ENCODE measurements around the gene ATL2.
"Not testable (repeated sequence)": the region's sequence is repeated elsewhere in the genome, so short reads cannot be mapped to it uniquely, and the experiment has no call there.

Gene ATL2

DNA sequence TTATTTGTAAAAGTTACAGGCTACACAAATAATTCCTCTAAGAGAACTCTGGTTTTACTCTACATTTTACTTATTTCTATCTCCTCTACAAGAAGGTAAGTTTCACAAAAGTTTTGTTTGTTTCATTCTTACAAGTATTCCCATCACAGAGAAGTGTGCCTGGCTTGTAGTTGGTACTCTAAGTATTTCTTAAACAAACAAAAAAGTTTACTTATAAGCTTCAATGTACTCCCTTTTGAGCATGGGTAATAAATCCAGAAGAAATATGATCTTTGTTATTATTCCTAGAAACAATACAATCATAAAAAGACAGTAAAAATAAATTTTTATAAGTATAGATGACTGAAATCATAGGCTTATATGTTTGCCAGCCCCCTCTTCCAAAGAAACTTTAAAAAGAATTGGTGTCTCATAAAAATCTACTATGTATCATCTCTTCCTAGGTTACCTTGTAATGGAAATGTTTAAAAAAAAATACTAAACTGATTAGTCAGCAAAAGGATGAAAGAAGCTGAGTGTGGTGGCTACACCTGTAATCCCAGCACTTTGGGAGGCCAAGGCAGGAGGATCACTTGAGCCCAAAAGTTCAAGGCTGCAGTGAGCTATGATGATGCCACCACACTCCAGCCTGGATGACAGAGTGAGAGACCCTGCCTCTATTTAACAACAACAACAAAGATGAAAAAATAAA lies 54.7 kb downstream of the ATL2 start:
- no peak for DNase-seq

DNA sequence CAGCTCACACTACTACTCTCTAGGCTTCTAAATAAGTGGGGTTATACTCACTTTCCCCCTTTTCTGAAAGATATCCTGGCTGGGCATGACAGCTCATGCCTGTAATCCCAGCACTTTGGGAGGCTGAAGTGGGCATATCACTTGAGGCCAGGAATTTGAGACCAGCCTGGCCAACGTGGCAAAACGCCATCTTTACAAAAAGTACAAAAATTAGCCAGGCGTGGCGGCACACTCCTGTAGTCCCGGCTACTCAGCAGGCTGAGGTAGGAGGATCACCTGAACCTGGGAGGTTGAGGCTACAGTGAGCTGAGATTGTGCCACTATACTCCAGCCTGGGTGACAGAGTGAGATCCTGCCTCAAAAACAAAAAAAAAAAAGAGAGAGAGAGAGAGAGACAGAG lies 57.8 kb downstream of the ATL2 start:
- not testable (repeated sequence) for DNase-seq

DNA sequence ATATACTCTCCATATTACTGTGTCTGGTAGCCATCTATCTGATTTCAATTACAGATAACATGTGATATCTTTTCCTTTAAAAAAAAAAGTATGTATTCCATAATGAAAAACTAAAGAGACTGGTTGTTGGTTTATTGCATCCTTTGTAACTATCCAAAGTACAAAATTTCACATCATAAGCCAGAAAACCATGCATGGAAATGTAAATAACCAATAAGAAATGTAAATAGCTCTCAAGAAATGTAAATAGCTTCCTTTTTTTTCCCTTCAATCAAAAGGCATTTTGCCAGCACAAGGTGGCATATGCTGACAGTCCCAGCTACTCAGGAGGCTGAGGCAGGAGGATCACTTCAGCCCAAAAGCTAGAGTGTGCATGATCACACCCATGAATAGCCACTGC lies 59.3 kb downstream of the ATL2 start:
- no peak for DNase-seq

DNA sequence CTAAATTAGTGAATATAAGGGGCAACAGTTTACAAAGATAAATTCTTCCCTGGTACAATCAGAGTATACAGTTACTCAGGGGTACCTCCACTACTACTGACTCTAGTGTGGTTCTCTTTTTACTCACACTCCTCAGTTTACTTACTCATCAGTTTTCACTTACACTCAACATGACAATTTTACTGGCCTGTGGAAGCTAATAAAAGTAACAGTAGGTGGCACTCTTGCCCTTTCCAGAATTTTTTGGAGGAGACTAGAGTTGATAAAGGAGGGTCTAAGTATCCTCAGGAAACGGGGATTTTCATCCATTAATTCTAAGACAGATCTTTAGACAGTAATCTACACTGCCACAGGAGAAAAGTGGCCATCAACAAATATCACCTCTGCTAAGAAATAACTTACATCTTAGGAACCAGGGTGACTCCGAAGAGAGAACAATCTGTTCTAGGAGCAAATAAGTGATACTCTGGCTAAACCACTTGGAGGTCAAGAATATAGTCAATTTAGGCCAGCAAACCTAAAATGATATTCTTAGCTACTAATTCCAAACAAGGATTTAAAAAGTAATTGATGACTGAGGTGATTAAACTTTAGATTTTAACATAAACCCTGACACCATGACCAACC lies 61.3 kb downstream of the ATL2 start:
- no peak for DNase-seq

DNA sequence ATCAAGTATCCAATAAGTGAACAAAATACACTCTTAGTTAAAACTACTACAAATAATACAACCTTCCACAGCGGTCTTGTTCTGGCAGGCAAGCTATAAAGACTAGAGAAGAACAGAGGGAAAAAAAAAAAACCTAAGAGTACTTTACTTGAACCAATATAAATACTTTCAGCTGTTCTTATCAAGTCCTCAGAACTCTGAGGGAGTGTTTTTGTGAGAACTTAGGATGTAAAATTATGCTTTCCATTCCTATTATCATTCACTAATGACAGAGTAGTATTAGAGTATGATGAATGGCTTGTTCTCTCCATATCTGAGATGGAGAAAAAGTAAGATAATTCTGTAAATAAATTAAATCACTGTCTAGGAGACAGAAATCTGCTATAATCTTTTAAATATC lies 68.3 kb downstream of the ATL2 start:
- no peak for DNase-seq

DNA sequence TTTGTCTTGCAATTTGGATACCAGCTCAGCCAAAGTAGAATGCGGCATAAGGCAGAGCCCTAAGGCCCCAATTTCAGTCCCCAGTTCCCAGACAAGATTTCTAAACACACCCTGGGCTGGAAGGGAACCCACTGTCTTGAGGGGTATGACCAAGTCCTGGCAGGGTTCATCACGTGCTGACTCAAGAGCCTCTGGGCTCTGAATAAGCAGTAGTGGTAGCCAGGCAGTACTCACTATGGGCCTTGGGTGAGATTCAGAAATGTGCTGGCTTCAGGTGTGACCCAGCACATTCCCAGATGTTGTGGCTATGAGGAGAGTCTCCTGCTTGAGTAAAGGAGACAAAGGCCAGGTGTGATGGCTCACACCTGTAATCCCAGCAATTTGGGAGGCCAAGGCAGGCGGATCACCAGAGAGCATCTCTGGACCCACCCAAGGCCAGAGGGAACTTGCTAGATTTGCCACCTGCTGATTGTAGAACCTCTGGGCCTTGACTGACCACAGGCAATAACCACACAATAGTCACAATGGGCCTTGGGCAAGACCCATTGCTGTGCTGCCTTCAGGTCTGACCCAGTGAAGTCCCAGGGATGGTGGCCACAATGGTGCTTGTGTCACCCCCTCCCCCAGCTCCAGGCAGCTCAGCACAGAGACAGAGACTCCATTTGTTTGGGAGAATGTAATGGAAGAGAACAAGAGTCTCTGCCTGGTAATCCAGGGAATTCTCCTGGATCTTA lies 74.9 kb downstream of the ATL2 start:
- DNase-seq = no peak

DNA sequence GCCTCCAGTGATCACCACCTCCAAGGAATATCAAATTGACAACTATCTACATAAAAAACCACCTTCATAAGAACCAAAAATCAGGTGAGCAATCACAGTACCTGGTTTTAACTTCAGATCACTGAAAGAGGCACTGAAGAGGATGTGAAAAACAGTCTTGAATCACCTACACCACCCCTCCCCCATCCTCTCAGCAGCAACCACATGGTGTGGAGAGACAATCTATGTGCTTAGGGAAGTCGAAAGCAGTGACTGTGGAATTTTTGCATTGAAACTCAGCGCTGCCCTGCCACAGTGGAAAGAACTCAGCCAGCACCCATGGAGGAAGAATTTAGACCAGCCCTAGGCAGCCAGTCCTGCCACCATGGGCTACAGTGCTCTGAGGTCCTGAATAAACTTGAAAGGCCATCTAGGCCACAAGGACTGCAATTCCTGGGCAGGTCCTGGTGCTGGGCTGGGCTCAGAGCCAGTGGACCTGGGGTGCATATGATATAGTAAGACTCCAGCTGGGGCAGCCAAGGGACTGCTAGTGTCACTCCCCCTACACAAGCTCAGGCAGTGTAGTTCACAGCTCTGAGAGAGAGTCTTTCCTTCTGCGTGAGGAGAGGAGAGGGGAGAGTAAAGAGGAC lies 75.6 kb downstream of the ATL2 start:
- DNase-seq = no peak

DNA sequence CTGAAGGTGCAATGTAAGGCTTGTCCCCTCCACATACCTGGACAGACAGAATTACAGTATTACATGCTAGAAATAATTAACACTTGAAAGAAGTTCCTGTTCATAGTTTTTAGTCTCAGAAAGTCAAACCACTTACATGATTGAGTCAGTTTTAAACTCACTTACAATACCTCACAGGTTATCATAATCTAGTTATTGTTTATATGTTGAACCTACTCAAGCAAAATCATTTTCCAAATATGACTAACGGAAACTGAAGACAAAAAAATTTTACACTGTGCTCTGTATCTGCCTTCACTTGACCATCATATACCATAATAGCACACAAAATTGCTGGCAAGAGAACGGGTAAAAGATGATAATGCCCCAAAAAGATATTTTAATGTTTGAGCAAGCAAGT lies 78.5 kb downstream of the ATL2 start:
- DNase-seq = no peak

DNA sequence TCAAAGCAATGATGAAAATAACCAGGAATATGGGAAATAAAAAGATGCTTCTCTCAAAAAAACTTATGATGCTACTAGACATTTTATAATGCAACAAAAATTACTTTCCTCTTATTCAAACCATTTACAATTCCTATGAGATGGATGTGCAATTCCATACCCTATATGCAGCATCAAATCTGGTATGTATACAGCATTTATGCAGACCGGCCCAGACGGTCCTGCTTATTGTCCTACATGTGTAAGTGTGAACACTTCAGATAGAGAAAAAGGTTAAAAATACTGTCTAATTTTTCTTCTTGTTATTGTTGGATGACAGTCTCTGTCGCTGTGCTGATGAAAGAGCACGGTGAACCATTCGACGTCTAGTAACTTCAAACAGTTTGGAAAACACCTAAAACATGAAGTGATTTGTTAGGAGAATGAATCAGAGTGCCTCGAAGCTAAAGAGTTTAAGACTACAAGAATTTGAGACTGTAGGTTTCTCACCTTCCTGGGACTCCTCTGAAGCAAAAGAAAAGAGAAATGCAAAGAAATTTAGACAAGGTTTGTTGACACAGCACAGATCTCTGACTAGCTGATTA lies 80.8 kb downstream of the ATL2 start:
- DNase-seq = no peak

DNA sequence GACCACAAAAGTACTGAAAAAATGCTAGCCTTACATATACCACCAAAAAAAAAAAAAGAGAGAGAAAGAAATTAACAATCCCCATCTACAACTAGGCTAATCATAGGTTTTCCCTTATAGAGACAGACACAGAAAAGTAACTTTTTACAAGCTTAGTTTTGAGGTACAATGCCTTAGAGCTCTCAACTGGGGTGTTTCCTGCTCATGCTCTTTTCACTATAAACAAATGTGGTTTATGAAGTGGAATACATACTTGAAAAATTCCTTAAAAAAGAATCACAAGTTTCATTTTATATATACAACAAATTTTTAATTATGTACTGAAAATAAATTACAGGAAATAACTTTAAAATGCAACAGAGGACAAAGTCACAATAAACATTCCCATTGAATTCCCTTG lies 82.5 kb downstream of the ATL2 start:
- DNase-seq = no peak

DNA sequence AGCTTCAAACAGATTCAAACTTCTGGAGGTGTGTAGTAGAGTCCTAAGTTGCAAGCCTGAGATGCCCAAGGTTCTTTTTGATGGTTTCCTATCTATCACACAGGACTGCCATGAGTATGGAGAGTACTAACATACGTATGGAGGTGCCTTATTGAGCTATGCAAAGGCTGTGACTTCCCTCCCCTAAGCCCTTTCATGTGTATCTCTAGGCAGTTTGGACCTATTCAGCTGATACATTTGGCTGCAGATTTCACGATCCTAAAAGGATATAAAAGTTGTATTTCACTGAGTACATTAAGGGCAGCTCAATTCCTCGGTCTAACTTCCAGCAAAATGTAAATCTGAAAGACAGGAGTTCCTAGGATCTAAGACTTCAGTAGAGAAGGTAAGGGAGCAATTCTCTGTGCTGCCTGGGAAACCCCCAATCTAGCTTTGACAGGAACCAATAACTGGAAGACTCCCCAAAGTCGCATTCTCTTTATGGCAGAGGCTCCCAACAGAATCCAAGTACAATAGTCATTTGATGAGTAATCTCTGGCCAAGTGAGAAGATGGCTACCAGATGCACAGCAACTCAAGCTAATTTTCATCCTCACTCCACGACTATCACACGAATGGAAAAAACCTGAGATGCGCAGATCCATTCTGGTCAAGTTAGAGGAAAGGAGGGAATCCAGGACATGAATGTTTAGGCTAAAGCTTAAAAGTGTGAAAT lies 83.8 kb downstream of the ATL2 start:
- no peak for DNase-seq

DNA sequence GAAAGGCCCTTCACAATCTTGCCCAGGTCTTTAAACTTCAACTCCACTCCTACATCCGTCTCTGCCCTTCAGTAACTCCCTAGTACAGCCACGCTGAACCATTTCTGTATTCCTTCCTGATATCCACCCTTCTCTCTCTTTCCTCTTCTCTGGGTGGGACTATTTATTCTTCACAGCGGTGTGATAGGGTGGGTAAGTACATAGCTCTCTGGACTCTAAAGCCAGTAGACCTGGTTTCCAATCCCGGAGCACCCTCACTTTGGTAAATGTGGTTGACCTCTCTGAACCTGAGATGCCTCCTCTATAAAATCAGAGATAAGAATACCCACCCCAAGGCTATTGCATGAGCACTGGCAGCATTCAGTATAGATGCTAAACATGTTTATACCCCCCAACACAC lies 86.7 kb downstream of the ATL2 start:
- DNase-seq = no peak

DNA sequence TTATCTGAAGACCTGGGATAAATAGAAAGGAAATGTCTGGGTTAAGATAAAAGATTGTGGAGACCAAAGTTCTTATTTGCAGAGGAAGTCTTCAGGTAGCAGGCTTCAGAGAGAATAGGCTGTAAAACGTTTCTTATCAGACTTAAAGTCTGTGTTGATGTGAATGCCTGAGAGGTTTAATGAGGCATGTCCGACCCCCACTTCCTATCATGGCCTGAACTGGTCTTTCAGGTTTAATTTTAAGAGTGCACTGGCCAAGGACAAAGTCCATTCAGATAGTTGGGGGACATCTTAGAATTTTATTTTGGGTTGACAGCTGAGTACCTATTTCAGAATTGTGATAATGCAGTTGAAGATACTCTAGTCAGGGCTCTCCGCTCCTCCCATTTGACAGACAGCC lies 92.1 kb downstream of the ATL2 start:
- DNase-seq = no peak

DNA sequence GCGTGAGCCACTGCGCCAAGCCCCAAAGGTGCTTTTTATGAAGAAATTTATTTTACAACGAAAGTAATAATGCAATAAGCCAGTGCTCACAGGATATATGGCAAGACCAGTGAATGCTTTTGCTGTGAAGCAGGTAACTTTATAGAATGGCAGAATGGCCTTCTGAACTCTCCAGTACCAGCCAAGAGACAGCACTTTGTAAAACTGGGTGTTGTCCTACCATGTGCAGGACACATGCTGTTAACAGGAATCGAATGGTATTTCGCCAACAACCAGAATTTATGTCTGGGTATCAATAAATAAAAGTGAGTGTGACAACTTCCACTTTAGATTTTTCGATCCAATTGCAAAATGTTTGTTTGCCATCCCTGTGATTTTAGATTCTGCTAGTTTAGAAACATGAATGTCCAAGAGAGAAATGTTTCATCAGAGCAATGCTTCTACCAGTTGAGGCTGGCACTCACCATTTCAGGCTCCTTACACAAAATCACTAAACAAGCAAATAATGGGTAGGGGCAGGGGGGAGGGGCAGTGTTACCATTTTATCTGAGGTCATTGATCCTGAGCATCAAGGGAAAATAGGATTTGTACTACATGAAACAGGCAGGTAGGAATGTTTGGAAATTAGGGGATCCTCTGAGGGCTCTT lies 95.9 kb downstream of the ATL2 start:
- DNase-seq = no peak

DNA sequence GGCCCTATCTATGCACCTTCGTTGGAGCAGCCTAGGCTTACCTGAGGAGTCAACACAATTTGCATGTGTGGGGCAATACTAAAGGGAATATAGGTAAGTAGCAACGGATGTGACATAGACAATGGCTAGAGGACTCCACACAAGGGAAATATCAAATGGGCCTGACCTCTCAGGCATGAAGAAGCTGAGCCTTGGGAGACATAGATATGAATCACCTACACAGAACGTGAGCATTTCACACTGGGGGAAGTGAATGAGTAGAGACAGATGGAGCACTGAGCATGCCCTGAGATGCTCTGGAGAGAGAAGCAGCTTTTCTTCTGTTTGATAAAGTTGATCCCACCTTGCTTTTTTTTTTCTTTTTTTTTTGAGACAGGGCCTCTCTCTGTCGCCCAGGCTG lies 97.9 kb downstream of the ATL2 start:
- no peak for DNase-seq

DNA sequence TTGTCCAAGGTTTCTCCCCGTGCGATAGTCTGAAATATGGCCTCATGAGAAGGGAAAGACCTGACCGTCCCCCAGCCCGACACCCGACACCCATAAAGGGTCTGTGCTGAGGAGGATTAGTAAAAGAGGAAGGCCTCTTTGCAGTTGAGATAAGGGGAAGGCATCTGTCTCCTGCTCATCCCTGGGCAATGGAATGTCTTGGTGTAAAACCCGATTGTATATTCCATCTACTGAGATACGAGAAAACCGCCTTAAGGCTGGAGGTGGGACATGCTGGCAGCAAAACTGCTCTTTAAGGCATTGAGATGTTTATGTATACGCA lies 99.0 kb downstream of the ATL2 start:
- DNase-seq = not testable (repeated sequence)

DNA sequence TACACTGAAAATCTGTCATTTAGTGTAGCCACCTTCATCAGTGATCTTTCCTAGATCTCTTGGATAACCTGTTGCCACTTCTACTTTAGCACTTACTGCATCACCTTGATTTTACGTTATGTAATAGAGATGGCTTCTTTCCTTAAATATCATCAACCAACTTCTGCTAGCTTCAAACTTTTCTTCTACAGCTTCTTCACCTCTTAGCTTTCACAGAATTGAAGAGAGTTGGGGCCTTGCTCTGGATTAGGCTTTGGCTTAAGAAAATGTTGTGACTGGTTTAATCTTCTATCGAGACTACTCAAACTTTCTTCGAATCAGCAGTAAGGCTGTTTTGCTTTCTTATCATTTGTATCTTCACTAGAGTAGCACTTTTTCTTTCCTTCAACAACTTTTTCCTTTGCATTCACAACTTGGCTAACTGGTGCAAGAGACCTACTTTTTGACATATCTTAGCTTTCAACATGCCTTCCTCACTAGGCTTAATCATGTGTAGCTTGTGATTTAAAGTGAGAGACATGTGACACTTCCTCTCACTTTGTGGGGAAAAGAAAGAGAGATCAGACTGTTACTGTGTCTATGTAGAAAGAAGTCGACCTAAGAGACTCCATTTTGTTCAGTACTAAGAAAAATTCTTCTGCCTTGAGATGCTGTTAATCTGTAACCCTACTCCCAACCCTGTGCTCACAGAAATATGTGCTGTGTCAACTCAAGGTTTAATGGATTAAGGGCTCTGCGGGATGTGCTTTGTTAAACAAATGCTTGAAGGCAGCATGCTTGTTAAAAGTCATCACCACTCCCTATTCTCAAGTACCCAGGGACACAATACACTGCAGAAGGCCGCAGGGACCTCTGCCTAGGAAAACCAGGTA lies 99.6 kb downstream of the ATL2 start:
- DNase-seq = no peak

DNA sequence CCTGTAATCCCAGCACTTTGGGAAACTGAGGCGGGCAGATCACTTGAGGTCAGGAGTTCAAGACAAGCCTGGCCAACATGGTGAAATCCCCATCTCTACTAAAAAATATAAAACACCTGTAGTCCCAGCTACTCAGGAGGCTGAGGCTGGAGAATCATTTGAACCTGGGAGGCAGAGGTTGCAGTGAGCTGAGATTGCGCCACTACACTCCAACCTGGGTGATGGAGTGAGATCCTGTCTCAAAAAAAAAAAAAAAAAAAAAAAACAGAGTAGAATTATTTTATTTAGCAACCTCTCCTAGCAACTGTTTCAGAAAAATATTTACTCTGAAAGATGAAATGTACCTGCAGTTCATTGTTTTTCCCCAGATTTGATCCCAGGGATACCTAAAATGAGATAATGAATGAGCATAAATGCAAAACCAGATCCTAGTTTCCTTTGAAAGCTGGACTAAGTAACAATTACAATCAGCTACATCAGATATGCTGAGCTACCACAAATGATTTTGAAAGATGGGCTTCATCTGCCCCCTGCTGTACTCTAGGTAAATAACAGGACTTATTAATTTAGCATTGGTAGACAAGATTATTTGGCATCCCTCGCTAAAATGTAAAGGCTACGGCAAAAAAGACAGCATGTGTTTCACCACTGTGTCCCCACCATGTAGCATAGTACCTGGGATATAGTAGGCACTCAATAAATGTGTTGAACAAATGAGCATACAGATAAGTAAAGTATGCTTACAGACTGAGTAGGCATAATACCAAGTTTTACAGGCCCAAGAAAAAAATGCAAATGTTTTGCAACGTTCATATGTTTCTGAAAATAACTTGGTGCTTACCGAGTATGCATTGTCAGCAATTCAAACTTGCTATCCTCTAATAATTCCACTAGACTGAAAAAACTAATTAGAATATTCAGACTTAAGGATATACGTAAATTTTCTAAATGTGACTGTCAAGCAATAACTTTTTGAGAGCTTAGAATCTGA lies 102.5 kb downstream of the ATL2 start:
- DNase-seq = peak; percentile 57

DNA sequence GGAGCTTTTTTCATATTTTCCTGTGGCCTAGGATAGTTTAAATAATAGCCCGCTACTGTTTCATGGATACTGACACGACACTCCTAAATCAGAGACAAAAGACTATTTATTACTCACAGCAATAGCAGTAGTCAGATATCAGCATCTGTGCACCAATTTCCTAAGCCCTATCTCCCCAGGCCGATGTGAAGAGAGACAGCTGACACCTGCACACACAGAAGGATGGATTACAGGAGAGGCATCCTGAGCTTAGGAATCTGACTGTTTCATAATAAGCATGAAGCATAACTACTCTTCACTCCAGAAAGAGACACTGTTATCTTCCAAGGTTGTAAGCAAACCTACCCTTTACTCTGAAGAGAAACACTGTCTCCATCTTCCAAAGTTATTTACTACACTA lies 105.4 kb downstream of the ATL2 start:
- no peak for DNase-seq

DNA sequence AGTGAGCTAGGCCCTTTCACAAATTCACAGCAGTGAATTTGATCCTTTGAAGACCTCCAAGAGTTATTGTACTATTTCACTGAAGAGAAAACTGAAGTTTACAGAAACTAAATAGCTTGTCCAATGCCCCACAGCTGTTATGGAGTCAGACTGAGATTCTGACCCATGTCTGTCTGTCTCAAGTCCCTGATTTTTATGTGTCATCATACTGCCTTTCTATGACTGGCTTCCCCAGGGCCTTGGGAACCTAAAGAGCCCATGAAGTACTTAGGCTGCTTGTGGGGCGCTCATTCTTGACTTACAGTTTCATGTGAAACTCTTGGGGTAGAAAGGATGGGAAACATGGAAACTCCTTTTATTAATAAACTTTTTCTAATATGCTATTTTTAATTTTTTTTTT lies 107.7 kb downstream of the ATL2 start:
- no peak for DNase-seq
